GM23338 (cell line): ENCODE data around the gene PDS5A.

Source experiments
- CREB1 ChIP-seq: fragments of 250-450 bp; sonication (Bioruptor Pico); IDR thresholded peaks from 2 replicates; pipeline ENCODE4 v1.5.0; 2020; ENCODE audit warnings: low read depth, mild to moderate bottlenecking, moderate library complexity
- CTCF ChIP-seq, 2 experiments: fragments of 200-600 bp in 1 of 2; sonication (generic) in 1 of 2; conservative IDR thresholded peaks; 2 replicates each; pipeline versions ENCODE4 v1.5.1 to v1.6.1; 2016 to 2017; ENCODE audit warnings: antibody characterized with exemption in 2 of 2, low read depth in 2 of 2, mild to moderate bottlenecking in 2 of 2, moderate library complexity in 1 of 2
- EZH2 ChIP-seq: fragments of 200-600 bp; sonication (generic); IDR thresholded peaks from one replicate; pipeline ENCODE4 v1.8.0; 2017; ENCODE audit warnings: antibody characterized with exemption, mild to moderate bottlenecking, low read depth; ENCODE audit not compliant: unreplicated experiment
- EZH2phosphoT487 ChIP-seq: fragments of 200-600 bp; sonication (generic); IDR thresholded peaks from one replicate; pipeline ENCODE4 v1.8.1; 2018; ENCODE audit warnings: antibody characterized with exemption; ENCODE audit not compliant: unreplicated experiment
- JUNB ChIP-seq: IDR thresholded peaks from one replicate; pipeline ENCODE4 v1.6.1; 2016; ENCODE audit warnings: antibody characterized with exemption; ENCODE audit not compliant: unreplicated experiment
- POLR2AphosphoS5 ChIP-seq: IDR thresholded peaks from 2 replicates; pipeline ENCODE4 v1.6.1; 2016; ENCODE audit warnings: antibody characterized with exemption, low read depth
- REST ChIP-seq: IDR thresholded peaks from one replicate; pipeline ENCODE4 v1.6.1; 2018; ENCODE audit warnings: antibody characterized with exemption; ENCODE audit not compliant: unreplicated experiment

- TF ChIP-seq CTCF (conservative IDR thresholded peaks at IDR 0.05; ENCODE audit: low read depth in 2 of 2) (no peak), EZH2 (no peak), REST (no peak), POLR2AphosphoS5 (no peak), EZH2phosphoT487 (no peak), CREB1 (CRISPR knock-in tag) (no peak), JUNB (no peak)
Observed at GRCh38 chr4:39942507-39942906, 35.2 kb downstream of the PDS5A start.
